SIG-M5 treated with dmso at 0.1 percent for 504 hours (cell line): ENCODE results near the gene MRPL14.

Experiments
- DNase-seq: peaks from one replicate; lab custom pipeline; 2025; ENCODE audit not compliant: unreplicated experiment; lab: John Stamatoyannopoulos, UW

MRPL14 gene

GRCh38 chr6:44127186-44128019, at the start of gene MRPL14, which contains the start of gene TMEM63B:
Gene MRPL14, minus strand, starts transcription at chr6:44127452. Its CDS starts 10,841 bp downstream, at chr6:44116611.
Gene TMEM63B, plus strand, starts transcription at chr6:44127554. Its CDS starts 7,031 bp downstream, at chr6:44134585.
- peak; percentile 65 for DNase-seq

DNA sequence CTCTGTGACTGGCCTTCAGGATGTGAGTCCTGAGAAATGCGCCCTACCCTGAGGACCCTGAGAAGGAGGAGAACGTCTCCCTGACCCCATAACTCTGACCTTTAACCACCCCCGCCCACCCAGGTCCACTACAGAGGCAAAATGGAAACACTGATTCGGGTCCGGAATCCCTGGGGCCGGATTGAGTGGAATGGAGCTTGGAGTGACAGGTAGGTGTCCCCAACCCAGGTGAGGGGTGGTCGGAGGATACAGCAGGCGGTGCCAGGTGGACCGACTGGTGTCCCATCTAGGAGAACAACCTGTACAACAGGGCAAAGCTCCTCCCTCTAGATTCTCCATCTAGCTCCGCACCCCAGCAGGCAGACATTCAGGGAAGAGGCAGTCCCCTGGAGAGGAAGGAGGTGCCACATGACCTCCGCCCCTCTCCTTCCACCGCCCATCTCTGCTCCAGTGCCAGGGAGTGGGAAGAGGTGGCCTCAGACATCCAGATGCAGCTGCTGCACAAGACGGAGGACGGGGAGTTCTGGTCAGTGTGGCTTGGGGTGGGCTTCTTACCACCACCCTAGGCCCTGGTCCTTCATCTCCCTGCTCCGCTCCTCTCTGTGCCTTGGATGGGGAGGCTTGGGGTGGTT, 49.0 kb upstream of the MRPL14 start:
- no peak for DNase-seq

GRCh38 chr6:44172731-44173500, 45.7 kb upstream of the MRPL14 start:
- peak; percentile 63 for DNase-seq

- DNase-seq, result no peak
Observed at GRCh38 chr6:44171899-44172546, 44.8 kb upstream of the MRPL14 start.

GRCh38 chr6:44169886-44170570, 42.8 kb upstream of the MRPL14 start:
- DNase-seq, result no peak

DNA sequence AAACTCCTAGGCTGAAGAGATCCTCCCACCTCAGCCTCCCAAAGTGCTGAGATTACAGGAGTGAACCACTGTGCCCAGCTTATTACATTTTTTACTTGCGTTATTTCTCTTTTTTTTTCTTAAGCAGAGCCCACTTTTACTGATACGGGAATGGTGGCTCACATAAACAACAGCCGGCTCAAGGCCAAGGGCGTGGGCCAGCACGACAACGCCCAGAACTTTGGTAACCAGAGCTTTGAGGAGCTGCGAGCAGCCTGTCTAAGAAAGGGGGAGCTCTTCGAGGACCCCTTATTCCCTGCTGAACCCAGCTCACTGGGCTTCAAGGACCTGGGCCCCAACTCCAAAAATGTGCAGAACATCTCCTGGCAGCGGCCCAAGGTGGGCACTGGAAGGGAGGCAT, 41.9 kb upstream of the MRPL14 start:
- DNase-seq, result no peak

GRCh38 chr6:44167567-44167966, 40.3 kb upstream of the MRPL14 start:
- no peak for DNase-seq

- no peak for DNase-seq
Observed at GRCh38 chr6:44166591-44167184, 39.4 kb upstream of the MRPL14 start.

DNA sequence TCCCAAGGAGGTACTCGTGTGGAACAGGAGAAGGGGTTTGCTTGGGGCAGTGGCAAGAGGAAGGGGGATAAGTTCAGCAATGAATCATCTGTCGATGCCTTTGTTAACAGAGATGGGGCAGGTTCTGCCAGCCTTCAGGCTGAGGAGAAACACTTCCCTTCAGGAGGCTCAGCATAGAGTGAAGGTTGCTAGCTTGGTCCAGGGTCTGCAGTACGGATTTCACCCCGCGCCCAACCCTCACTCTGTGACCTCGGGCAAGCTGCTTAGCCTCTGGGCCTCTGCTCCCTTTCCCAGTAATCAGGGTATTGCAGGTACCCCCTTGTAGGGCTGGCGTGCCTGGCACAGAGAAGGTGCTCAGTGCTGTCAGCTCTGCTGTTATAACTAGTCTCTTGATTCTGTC, 38.9 kb upstream of the MRPL14 start:
- no peak for DNase-seq

DNA sequence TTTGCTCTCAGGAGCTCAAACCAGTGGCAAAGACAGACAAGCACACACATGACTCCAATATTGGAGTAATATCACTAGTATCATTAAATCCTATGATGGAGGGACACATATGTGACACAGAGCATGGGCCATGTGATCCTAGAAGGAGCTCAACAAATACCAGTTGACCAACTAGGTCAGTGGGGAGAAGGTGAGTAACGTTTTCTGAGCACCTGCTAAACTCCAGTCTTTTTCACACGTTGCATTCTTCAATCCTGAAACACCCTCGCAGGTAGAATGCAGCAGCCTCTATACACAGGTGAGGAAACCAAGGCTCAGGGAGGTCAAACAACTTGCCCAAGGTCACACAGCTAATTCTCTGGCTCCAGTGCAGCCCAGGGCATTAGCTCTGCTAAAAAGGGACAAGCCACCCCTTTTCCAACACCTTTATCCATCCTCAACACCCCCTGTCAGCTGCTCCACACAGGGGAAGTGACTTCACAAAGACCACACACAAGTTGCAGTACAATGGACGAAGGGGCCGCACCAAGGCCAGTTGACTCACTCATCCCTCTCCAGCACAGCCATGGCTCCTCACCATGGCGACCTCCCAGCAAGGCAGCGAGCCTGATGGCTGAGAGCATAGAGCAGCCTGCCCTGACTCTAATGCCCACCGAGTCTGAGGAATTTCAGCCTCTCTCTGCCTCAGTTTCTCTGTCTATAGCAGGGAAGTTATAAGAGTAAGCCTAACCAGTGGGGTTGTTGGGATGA, 35.8 kb upstream of the MRPL14 start:
- no peak for DNase-seq

GRCh38 chr6:44161997-44162338, 34.7 kb upstream of the MRPL14 start:
- DNase-seq, result no peak

- DNase-seq, result no peak
Observed at GRCh38 chr6:44158770-44159228, 31.5 kb upstream of the MRPL14 start, which contains the start of gene CAPN11. Gene CAPN11, plus strand, starts transcription at chr6:44158820. Its CDS starts 29 bp downstream, at chr6:44158849.

DNA sequence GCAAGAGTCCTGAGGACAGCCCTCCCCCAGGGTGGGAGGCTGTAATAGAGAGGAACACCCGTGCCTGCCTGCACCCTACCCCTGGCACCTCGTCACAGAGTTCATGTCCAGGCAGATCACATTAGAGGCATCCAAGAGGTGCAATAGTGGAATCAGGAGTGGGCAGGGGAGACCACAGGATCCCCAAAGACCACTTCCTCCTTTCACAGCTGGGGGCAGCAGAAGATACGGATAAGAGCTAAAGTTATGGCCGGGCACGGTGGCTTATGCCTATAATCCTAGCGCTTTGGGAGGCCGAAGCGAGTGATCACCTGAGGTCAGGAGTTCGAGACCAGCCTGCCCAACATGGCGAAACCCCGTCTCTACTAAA, 29.9 kb upstream of the MRPL14 start:
- DNase-seq, result no peak

GRCh38 chr6:44156494-44157151, 29.4 kb upstream of the MRPL14 start:
- DNase-seq, result peak; percentile 7

DNA sequence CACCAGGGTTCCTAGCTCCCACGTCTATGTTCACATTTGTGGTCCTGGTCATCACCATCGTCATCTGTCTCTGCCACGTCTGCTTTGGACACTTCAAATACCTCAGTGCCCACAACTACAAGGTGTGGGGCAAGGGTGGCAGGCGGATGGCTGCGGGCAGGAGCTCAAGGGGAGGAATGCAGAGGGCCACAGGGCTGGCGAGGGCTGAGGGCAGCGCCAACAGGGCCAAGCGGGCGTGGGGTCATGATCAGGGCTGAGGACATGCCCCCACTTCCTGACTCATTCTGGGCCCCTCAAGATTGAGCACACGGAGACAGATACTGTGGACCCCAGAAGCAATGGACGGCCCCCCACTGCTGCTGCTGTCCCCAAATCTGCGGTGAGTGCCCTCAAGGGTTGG, 26.8 kb upstream of the MRPL14 start:
- no peak for DNase-seq

DNA sequence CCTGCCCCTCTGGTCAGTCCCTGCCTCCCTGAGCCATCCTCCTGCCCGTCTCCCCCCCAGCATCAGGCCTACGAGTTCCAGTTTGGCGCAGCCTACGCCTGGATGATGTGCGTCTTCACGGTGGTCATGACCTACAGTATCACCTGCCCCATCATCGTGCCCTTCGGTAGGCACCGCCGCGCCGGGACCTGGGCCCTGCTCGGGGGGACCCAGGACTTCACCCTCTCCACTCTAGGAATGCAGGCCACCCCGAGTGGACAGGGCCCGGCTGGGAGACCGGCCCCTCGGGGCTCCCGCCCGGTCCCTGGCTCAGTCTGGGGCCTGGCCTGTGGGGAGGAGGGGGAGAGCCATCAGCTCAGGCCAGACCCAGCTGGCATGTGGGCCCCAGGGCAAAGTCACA, 25.3 kb upstream of the MRPL14 start:
- no peak for DNase-seq

DNA sequence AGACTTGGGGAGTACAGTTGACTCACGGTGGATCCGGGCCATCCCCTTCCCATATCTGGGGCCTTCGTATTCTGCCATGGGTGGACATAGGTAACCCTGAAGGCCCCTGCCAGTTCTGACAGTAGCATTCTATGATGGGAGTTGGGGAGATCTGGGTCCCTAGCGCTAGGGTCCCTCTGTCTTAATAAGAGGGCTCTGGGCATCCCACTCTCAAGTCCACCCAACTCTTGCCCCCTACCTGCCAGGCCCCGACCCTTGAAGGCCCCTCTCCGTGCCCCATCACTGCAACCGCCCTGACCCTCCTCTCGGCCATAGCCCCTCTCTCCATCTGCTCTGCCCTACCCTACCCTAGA, 24.8 kb upstream of the MRPL14 start:
- DNase-seq, result no peak

GRCh38 chr6:44151348-44152108, 24.3 kb upstream of the MRPL14 start:
- DNase-seq, result peak; percentile 44
